CD4-positive, alpha-beta T cell treated with Interleukin-4 for 1 hour (primary cell): ENCODE results near the gene FAM78B.

Experiments used
- DNase-seq, 2 donors: peaks; one replicate each; pipeline ENCODE4 v3.0.0-alpha.2; 2020 to 2022

The FAM78B gene

DNA sequence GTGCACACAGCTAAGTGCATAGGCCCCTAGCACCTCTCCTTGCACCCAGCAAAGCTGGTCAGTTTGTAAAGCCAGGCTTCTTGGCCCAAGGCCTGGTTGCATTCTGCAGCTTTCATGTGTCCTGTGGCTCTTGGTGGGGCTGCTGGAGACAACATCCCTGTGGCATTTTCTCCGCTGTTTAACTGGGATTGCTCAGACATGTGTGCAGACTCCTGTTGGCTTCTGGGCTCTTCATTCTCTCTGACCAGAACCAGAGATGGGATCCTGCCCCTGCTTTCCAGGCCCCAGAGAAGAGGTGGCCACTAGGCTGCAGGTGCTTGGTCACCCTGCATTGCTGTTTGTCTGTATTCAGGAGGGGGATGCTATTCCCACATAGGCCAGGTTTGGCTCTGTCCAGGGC is 50.8 kb downstream of the FAM78B start:
- no peak for DNase-seq

DNA sequence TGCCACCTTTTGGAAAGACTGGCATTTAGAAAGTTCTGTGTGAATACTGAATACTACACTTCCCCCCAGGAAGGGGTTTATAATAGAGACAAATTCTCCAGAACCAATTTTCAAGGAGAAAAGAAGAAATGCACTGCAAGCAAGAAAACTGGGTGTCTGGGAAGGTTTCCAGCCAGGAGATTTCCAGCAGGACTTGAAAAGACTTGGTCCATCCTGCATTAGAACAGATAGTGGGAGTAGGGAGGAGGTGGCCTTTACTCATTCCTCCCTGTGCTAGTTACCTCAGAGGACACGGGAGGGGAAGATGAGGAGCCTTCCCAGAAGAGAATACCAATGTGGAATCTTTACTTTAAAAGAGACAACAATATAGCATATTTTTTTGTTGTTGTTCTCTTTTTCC is 52.4 kb downstream of the FAM78B start:
- no peak for DNase-seq

DNA sequence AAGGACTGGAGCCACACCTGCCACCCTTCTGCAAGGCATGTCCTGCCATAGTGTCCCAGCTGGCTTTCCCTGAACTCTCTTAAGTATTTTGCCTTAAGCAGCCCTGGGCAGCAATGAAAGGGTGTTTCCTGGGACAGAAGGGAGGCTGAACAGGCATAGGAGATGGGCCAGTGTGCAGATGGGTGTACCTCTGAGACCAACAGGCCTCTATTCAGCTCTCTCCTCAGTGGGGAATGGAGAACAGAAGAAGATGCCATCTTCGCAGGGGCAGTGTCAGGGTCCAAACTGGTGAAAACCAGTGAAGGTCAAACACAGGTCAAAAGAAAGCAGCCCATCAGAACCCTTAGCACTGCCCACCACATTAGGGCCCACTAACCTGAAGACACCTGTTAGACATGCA is 53.2 kb downstream of the FAM78B start:
- no peak for DNase-seq

DNA sequence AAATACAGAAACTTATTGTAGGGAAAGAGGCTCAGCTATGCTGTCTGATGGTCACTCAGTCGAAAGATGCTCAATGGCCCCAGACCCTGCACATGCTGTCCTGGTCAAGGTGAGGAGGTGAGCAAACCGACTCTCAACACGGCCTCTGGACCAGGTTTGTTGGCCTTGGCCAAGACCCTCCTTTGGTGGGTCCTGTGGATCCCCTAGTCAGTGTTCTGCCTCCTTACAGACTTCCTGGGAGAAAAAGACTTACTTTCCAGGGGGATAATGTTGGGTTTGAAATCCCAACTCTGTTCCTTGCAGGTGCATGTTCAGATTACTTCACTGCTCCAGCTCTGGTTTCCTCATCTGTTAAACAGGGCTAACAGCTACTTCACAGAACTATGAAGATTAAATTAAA is 53.8 kb downstream of the FAM78B start:
- no peak for DNase-seq

DNA sequence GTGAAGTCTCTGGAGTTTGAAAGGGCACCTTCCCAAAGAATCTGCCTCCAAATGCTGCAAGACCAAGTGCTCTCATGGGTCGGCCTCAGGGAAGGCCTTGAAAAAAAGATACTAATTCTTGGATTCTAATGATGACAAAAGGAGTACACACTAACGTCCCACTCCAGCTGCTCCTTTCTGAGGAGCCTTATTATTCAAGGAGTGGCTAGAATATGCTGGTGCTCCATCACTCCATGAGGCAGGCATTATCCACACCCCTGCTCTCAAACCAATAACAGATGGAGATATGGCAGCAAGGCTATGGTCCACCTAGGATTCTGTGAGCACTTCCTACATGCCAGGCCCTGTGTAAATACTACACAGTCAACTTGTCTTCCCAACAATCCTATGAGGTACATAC is 54.4 kb downstream of the FAM78B start:
- no peak for DNase-seq

DNA sequence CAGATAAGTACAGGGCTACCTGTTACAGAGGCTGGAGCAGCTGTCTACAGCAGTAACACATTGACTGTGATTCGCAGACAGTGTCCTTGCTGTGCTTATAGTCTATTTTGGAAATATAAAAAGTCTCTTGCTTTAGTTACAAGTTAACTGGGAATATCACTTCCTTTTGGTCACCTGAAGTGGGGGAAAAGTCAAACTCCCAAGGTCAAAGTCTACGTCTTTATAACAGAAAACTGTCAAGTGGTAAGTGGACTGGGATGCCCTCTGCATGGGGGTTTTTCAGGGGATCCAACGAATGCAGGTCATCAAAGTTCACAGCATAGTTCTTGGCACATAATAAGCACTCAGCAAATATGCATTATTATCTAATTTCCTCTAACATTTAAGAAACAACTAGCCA is 55.4 kb downstream of the FAM78B start:
- no peak for DNase-seq

DNA sequence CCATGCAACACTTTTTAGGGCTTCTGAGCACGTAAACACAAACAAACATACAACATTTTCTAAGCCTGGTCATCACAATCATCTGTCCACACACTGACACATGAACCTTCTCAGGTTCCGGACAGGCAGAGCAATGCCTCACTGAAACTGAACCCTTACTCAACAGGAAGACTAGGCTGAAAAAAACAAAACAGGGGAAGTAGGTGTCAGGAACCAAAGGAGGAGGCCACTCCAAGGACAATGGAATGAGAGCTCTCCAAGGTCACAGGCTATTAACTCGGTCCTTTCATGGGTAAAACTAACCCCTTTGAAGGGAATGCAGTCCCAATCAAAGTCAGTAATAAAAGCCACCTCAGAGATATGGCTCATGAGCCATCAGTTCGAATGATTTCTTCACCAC is 76.6 kb downstream of the FAM78B start:
- no peak for DNase-seq

DNA sequence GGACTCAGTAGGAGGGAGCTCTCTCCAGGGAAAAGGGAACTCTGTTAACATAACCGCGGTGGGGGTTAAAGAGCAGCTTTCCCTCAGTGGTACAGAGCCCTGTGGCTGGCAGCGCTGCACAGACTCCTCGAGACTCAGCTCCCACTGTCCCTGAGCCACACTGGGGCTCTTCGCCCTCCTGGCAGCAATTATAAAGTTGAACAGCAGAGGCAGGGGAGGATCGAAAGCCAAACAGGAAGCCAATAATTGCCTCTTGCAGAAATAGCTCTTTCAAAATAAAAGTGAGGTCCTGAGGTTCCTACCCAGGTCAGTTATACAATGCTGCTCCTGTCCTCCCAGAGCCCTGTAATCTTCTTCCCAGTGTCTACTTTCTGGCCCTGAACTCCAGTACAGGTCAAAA is 77.0 kb downstream of the FAM78B start:
- no peak for DNase-seq

DNA sequence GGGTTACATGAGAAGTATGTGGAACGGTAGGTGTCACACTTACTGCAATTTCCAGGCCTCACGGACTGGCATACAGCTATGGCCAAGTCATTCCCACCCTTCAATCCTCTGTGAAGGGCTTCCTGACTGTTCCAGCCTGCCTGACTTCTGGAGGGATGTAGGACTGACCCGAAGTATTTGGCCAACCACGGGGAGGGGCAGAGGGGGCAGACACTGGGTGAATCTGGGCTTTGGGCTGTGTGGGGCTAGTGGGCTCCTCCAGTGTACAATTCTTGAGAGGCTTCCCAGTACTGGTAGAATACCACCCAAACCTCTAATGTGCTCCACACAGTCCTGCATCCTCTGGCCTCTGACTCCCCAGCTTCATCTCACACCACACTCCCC is 78.2 kb downstream of the FAM78B start:
- DNase-seq = no peak

DNA sequence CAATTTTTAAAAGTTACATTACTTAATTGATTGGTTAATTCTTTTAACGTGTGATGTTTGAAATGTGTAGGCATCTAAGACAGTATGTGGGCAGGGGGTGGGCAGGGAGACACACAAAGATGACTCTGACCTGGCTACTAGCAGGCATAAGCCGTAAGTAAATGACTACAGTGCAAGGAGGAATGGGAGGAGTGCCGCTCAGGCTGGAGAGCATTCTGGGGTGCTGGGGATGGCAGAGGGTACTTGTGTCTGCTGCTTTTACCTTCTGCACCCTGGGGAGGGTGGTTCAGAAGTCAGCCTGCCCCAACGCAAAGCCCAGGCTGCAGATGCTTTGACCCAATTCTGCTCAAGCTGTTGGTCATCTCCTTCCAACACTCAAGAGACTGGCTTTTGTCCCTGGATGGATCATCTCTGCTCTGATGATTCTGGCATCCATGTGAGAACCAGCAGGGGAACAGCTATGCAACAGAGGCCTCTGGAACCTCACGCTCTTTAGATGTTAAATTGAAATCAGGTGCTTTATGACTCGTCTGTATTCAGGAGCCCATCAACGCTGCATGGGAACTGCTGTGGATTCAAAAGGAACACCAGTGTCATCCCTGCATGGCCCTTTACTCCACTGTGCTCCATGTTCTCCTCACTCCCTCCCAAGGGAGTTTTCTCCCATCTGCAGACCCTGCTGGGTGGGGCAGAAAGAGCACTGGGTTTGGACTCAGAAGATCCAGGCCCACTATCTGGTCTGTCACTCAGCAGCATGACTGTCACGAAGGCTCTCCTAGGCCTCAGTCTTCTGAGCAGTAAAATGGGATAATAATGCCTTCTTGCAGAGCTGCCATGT is 78.8 kb downstream of the FAM78B start:
- no peak for DNase-seq

DNA sequence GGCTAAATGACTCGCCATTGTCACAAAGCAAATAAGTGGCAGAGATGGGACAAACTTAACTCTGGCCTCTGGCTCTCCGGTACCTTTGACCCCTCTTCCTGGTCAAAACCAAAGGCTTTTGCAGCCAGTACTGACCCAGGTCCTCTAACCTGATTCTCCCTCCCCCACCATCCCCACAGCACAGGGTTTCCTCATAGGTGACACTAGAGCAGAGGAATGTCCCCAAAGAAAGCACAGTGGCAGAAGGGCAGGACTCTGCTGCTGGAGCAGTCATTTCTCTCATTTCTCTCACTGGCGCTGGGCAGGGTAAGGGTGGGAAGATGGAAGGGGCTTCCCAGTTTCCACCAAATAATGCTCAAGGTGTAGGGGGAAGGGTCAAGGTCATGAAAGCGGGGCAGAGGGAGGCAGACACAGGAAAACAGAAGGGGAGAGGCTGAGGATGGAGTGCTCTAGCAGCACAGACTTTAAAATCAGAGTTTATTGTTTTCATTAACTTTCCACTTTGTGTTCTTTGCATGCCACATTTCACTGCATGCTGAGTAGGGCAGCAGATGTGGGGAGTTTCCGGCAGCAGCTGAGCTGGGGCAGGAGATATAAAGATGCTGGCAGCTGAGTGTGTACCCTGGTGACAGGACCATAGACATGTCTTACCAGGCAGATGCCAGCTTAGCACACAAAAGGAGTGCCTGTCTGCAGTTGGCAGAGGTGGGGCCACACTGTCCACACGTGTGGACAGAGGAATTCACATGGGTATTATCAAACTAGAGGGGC is 80.5 kb downstream of the FAM78B start:
- no peak for DNase-seq

DNA sequence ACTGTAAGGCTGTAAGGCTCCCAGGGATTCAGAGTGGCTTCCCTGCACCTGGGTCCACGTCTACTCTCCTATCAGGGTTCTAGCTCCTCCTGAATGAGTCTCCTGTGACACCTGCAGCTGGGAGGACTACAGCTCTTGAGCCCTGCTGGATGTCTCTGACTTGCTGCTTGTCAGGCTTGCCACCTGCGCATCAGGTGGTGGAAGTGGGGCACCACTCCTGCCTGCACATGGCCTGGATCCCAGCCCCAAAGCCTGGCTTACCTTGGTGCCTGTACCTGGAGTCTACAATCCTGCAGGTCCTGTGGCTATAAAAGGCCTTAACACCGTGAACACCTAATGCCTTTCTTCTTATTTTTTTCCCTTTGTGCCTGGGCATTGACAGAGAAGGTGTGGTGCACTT is 82.2 kb downstream of the FAM78B start:
- no peak for DNase-seq

DNA sequence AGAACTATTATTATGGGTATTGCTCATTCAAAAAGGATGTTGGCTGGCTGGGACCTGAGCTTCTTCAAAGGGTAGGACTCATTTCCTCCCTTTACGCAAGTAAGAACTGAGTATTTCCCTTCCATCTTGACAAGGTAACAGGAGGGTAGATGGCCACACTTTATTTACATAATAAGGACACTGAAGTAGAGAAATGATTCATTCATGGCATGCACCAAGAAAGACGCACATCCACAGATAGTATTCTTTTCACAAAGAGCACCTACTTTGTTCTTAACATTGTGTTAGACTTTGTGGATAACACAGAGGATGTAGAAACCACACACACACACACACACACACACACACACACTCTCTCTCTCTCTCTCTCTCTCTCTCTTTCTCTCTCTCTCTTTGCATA is 82.9 kb downstream of the FAM78B start:
- peak in 1 of 2 donors; percentile 11 for DNase-seq

DNA sequence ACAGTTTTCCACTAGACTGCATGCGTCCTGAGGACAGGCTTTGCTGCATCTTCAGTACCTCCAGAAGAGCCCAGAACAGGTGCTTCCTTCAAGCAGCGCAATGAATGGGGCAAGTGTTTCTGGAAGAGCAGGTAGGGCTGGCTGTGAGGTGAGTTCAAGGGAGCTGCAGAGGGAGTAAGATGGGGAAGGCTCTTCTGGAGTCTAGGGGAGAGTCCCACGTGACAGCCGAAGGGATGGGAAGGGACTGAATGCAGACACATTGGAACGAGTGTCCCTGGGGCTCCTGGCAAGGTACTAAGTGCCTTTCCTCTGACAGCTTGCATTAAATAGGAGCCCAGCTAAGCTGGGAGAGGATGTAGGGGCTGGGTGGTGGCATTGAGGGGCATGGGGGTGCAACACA is 84.2 kb downstream of the FAM78B start:
- DNase-seq = no peak

DNA sequence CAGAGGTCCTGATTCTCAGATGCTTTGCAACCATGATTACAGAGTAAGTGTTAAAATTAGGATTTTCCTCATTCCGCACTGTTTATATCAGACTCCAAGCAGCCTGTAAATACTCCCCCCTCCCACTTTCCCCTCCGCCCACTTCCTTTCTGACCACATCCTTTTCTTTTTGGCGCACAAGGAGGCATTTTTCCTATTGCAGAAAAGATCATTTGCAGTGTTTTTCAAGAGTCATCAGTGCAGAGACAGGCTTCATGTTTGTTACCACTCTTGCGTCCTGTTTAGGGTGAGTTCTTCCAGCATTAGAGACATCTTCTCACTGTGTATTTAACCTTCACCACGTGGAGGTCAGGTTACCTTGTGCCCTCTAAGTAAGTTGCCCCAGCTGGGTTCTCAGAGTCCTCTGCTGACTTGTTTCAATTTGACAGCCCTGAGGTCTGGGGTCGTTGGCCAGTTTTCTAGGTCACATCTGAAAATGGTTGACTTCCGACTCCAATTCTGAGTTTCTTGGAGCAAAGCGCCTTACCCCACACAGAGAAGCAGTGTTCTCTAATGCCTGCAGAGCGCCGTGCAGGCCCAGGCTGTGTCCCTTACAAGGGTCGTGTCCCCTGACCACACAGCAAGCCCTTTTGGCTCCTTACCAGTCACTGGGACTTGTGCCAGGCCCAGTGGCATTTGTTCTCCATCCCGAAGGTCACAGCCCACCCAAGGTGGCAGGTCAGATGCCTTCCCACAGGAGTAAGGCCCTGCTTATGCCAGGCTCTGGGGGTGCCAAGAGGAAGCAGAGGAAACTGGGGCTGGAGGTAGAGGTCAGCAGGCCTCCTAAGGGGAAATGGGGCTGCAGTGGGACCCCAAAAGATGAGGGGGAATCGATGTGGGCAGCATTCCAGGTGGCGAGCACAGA is 85.6 kb downstream of the FAM78B start:
- DNase-seq = no peak

DNA sequence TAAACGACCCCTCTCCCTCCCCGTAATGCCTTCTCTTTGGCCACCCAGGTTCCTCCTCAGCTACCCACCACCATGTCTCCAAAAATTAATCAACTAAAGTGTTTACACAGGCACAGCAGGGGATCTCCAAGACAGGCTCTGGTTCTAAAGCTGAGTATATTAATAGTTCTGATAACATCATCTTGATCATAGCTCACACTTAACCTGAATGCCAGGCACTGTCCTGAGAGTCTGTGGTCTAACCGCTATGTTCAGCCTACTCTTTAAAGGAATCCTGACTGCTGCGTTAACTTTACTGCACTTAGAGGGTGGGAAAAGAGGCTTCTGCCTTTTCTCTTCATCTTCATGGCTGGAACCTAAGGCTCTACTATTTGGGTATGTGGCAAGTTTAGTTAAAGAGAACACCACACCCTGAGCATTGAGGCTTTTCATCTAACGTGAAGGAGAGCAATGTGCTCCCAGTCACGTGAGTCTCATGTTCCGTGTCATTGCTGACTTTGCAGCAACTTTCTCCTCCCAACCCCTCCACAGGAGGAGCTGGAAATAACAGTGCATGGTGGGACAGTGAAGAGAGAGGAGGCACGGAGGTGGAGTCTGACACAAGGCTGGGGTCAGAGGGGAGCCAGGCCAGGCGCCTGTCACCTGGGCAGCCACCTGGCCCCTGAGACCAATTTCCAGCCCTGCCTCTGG is 86.4 kb downstream of the FAM78B start:
- no peak for DNase-seq

DNA sequence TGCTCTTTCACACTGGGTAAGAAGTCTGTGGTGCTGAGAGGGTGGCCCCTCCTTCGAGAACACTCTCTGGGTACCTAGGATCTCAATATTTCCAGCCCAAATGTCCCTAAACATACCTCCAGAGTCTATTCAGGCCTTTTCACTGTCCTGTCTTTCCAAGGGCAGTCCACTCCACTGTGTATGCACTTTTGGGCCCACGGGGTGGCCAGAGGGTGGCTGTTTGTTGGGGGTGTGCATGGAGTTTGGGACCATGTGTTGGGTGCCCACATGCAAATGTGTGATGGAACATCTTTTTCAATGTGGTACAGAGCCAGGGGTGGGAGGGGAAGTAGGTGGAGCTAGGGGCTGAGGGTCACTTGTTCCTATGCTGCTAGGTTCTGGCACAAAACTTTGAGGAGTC is 87.5 kb downstream of the FAM78B start:
- no peak for DNase-seq

DNA sequence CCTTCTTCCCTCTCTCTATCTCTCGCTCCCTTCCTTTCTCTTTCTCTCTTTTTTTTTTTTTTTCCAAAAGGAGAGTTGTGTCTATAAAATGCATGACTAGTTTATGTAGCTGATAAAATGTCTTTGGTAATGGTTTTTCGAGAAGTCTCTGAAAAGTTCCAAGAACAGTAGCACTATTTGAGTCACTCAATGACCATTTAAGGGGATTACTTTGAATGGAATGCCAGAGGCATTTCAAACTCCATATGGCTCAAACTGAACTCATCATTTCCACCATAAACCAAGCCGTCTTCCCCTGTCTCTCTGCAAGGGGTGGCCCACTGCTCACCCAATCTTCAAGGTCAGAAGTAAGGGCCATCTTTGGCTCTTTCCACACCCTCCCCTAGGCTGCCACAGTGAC is 93.3 kb downstream of the FAM78B start:
- no peak for DNase-seq

DNA sequence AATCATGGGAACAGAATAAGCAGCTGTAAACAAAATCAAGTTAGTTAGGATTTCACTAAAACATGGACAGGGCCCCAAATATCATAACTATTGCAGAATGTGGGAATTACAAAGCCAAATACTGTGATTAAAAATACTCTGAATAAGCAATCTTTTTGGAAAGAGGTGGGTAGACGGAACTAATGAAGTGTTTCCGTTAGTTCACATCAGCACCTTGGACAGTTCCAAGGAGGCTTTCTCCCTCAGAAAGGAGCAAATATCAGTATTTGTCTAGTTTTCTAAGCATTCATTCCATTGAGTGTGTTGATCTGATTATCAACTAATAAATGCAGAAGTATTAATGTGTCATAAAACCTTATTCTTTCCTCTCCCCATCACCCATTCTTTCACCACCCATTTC is 97.4 kb downstream of the FAM78B start:
- DNase-seq = no peak

DNA sequence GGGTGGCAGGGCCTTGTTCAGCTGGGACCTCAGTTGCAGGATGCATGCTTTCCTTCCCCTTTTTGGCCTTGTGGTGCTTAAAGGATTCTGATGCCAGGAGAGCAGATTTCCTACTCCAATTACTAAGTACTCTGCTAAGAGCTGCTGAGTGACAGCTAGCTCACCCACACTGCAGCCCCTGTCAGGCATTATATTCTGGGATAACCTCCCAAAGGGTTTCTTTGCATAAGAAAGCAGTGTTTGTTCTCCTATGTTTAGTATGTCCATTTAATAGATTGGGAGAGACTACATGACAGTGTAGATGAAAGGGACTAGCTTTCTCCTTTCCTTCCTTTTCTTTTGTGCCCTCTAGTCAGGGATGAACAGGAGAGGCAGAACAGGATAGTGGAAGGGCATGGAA is 100.7 kb downstream of the FAM78B start:
- DNase-seq = no peak

DNA sequence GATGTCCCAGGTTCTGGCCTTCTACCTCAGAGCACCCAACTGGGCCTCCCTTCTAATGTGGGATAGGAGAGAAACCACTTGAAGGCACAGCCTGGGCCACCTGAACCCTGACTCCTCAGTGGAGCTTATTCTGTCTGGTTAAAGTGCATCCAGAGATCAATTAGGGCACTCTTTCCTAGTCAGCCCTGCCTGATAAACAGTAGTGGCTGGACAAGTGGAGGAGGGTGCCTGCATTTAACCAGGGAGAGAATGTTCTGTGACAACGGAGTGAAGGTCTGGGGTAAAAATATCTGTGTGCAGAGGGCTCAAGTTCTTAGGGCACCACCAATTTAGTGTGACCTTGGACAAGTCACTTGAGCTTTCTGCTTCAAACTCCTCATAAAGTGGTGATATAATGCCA is 101.8 kb downstream of the FAM78B start:
- DNase-seq = no peak

DNA sequence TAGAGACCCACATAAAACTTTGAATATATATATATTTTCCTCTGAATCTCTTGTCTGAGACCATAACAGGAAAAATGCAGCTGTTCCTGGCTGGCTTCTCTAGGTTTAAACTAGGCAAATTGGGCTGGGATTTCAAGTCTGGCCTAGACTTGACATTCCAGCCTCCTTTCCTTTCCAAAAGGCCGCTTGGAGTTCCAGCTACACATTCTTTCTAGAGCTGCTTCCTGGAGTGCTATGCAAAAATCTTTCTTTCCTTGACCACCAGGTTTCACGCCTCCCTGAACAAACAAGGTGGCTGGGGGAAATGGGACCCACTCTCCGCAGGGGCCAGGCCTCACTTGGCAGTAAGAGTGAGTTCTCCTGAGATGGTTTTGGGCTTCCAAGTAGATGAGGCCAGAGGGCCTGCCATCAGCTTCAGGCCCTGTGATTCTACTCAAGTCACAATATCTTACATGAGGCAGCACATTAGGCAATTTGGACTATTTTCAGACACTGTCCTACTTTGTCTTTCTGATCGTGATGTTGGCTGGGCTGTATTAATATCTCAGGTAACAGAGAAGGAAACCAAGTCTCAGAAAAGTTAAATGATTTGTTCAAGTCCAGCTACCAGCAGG is 102.4 kb downstream of the FAM78B start:
- no peak for DNase-seq
